Body of pancreas (tissue), 4 donors: ENCODE data around the gene NOL9.

ENCODE experiments used
- CTCF ChIP-seq, 7 experiments: fragments of 450-650 bp in 4 of 7; fragments of 200-600 bp in 3 of 7; sonication (generic) in 3 of 7; IDR thresholded peaks; one replicate each; pipeline ENCODE4 v1.5.1; 2016 to 2019; ENCODE audit warnings: antibody characterized with exemption in 7 of 7
- POLR2A ChIP-seq, 3 donors: fragments of 450-650 bp; IDR thresholded peaks; one replicate each; pipeline ENCODE4 v1.6.1; 2016; ENCODE audit warnings: antibody characterized with exemption in 3 of 3, mild to moderate bottlenecking in 2 of 3

- no peak for TF ChIP-seq CTCF (IDR thresholded peaks at IDR 0.05)
- no peak for TF ChIP-seq POLR2A (IDR thresholded peaks at IDR 0.05)
Measured at GRCh38 chr1:6570987-6571386, 16.7 kb upstream of the NOL9 start.
